Osteocyte (in vitro differentiated cells): Measurements from ENCODE around the gene PEX10. TPM values are rescaled to one million over a fixed set of nuclear protein-coding genes. Genes with fewer than 3 reads are reported as not detected.

Source experiments
- DNase-seq: peaks from one replicate; pipeline ENCODE4 v3.0.0; 2021; ENCODE audit warnings: mixed read lengths; ENCODE audit not compliant: unreplicated experiment; ENCODE audit errors: extremely low spot score
- H3K27ac Mint-ChIP-seq: one replicate; pipeline ENCODE4 v1.8.0; 2021; ENCODE audit warnings: mild to moderate bottlenecking, mixed read lengths; ENCODE audit not compliant: unreplicated experiment
- H3K27me3 Mint-ChIP-seq: one replicate; pipeline ENCODE4 v1.8.0; 2021; ENCODE audit warnings: mixed read lengths; ENCODE audit not compliant: unreplicated experiment
- H3K36me3 Mint-ChIP-seq: one replicate; pipeline ENCODE4 v1.8.0; 2021; ENCODE audit warnings: mixed read lengths; ENCODE audit not compliant: unreplicated experiment
- H3K4me1 Mint-ChIP-seq: one replicate; pipeline ENCODE4 v1.8.0; 2021; ENCODE audit warnings: mixed read lengths; ENCODE audit not compliant: unreplicated experiment
- H3K4me3 Mint-ChIP-seq: one replicate; pipeline ENCODE4 v1.8.0; 2021; ENCODE audit warnings: mild to moderate bottlenecking, moderate library complexity, mixed read lengths; ENCODE audit not compliant: unreplicated experiment
- H3K9me3 Mint-ChIP-seq: one replicate; pipeline ENCODE4 v1.8.0; 2021; ENCODE audit warnings: mixed read lengths; ENCODE audit not compliant: unreplicated experiment
- CTCF ChIP-seq: fragments of 200-600 bp; sonication (generic); IDR thresholded peaks from 2 replicates; pipeline ENCODE4 v1.5.0; 2021; ENCODE audit warnings: antibody characterized with exemption, mild to moderate bottlenecking, moderate library complexity
- total RNA-seq: library from RNA; stranded (reverse); gene quantifications from 2 replicates; pipeline ENCODE4 v1.2.1, GENCODE V29; 2021

PEX10 gene
- total RNA-seq, 1 donor from 2014 or later, result 25.6 TPM

- Mint-ChIP-seq H3K36me3 (peaks cover 22% of the 10 kb centered on the region), H3K9me3 (no peaks in the 10 kb centered on the region), H3K27me3 (no peaks in the 10 kb centered on the region), H3K27ac (no peak overlapping the region), H3K4me3 (no peak overlapping the region), H3K4me1 (peaks cover 26% of the 10 kb centered on the region)
- no peak for TF ChIP-seq CTCF
- no peak for DNase-seq
Observed at GRCh38 chr1:2395245-2395644, 17.1 kb downstream of the PEX10 start.

GRCh38 chr1:2394761-2395160 lies 17.6 kb downstream of the PEX10 start:
- no peak overlapping the region for H3K27ac Mint-ChIP-seq
- DNase-seq, result no peak
- H3K27me3 Mint-ChIP-seq, result no peaks in the 10 kb centered on the region
- no peak for TF ChIP-seq CTCF
- H3K36me3 Mint-ChIP-seq, result peaks cover 22% of the 10 kb centered on the region
- H3K4me1 Mint-ChIP-seq, result peaks cover 31% of the 10 kb centered on the region
- no peaks in the 10 kb centered on the region for H3K9me3 Mint-ChIP-seq
- no peak overlapping the region for H3K4me3 Mint-ChIP-seq

- H3K4me1 Mint-ChIP-seq, result peaks cover 31% of the 10 kb centered on the region
- H3K27ac Mint-ChIP-seq, result no peak overlapping the region
- H3K36me3 Mint-ChIP-seq, result peaks cover 19% of the 10 kb centered on the region
- no peak for TF ChIP-seq CTCF
- no peaks in the 10 kb centered on the region for H3K9me3 Mint-ChIP-seq
- no peak overlapping the region for H3K4me3 Mint-ChIP-seq
- H3K27me3 Mint-ChIP-seq, result no peaks in the 10 kb centered on the region
- no peak for DNase-seq
Observed at GRCh38 chr1:2394220-2394619, 18.1 kb downstream of the PEX10 start.

GRCh38 chr1:2393471-2393877 lies 18.9 kb downstream of the PEX10 start:
- DNase-seq, result no peak
- peak overlapping the region; percentile 82 for H3K4me3 Mint-ChIP-seq
- no peak for TF ChIP-seq CTCF
- no peaks in the 10 kb centered on the region for H3K27me3 Mint-ChIP-seq
- H3K27ac Mint-ChIP-seq, result no peak overlapping the region
- H3K9me3 Mint-ChIP-seq, result no peaks in the 10 kb centered on the region
- peaks cover 31% of the 10 kb centered on the region for H3K4me1 Mint-ChIP-seq
- H3K36me3 Mint-ChIP-seq, result peaks cover 13% of the 10 kb centered on the region

GRCh38 chr1:2392686-2393085 lies 19.7 kb downstream of the PEX10 start:
- no peak for DNase-seq
- no peak for TF ChIP-seq CTCF
- Mint-ChIP-seq H3K36me3 (peaks cover 13% of the 10 kb centered on the region), H3K27ac (peak overlapping the region; percentile 62), H3K27me3 (no peaks in the 10 kb centered on the region), H3K4me3 (peak overlapping the region; percentile 82), H3K9me3 (no peaks in the 10 kb centered on the region), H3K4me1 (peaks cover 31% of the 10 kb centered on the region)
